Caki2 (cell line): ENCODE measurements around the gene RAB9B. TPM values are rescaled to one million over a fixed set of nuclear protein-coding genes. Genes with fewer than 3 reads are reported as not detected.
"Not testable (repeated sequence)": the region's sequence is repeated elsewhere in the genome, so short reads cannot be mapped to it uniquely, and the experiment has no call there.

Experiments used
- DNase-seq: peaks from one replicate; pipeline ENCODE4 v3.0.0-alpha.2; 2015; ENCODE audit warnings: low read depth
- in situ Hi-C: cut with HindIII; loops from 2 replicates; pipeline ENCODE4 v1.10.0; 2016; ENCODE audit warnings: low sequenced_read_pairs, low pct_unique_long_range_greater_than_20kb, mixed read lengths
- total RNA-seq: library from RNA; depleted of rRNA; stranded (reverse); fragments of >200 nt; shearing (Covaris generic); gene quantifications from 2 replicates; pipeline ENCODE4 v1.2.3, GENCODE V29; 2014; ENCODE audit warnings: low replicate concordance

RAB9B gene
- total RNA-seq, 1 experiment from 2014 or later, result 2.7 TPM

- no peak for DNase-seq
- in situ Hi-C loops, result no loop called here
Measured at GRCh38 chrX:103818842-103819619, 13.0 kb downstream of the RAB9B start.

GRCh38 chrX:103817502-103817901 is 14.6 kb downstream of the RAB9B start:
- in situ Hi-C loops, result no loop called here
- DNase-seq, result no peak

GRCh38 chrX:103817101-103817500 is 15.0 kb downstream of the RAB9B start:
- in situ Hi-C loops, DNase-seq: not testable (repeated sequence)

GRCh38 chrX:103811858-103812257 is 20.2 kb downstream of the RAB9B start:
- no peak for DNase-seq
- in situ Hi-C loops, result no loop called here

GRCh38 chrX:103806862-103807474 is 25.1 kb downstream of the RAB9B start:
- in situ Hi-C loops, result no loop called here

GRCh38 chrX:103805860-103806259 is 26.2 kb downstream of the RAB9B start:
- DNase-seq, result no peak
- in situ Hi-C loops, result no loop called here

More at GRCh38 chrX:103806862-103807474, 25.1 kb downstream of the RAB9B start:
- no peak for DNase-seq

GRCh38 chrX:103800318-103800717 is 31.7 kb downstream of the RAB9B start:
- DNase-seq, result no peak
- in situ Hi-C loops, result no loop called here

GRCh38 chrX:103797691-103798090 is 34.4 kb downstream of the RAB9B start:
- in situ Hi-C loops, result no loop called here
- no peak for DNase-seq

GRCh38 chrX:103794119-103794518 is 37.9 kb downstream of the RAB9B start:
- in situ Hi-C loops, result no loop called here
- DNase-seq, result no peak

GRCh38 chrX:103793545-103793940 is 38.5 kb downstream of the RAB9B start:
- DNase-seq, result no peak
- in situ Hi-C loops, result no loop called here

GRCh38 chrX:103792916-103793544 is 39.0 kb downstream of the RAB9B start:
- in situ Hi-C loops, result no loop called here
- no peak for DNase-seq

GRCh38 chrX:103791826-103792485 is 40.1 kb downstream of the RAB9B start:
- in situ Hi-C loops, result no loop called here
- DNase-seq, result no peak

GRCh38 chrX:103791228-103791627 is 40.8 kb downstream of the RAB9B start:
- in situ Hi-C loops, result no loop called here
- no peak for DNase-seq

GRCh38 chrX:103789004-103789403 is 43.1 kb downstream of the RAB9B start:
- no peak for DNase-seq
- in situ Hi-C loops, result no loop called here

- in situ Hi-C loops, result no loop called here
- no peak for DNase-seq
Measured at GRCh38 chrX:103783971-103784370, 48.1 kb downstream of the RAB9B start.

GRCh38 chrX:103783196-103783595 is 48.9 kb downstream of the RAB9B start:
- in situ Hi-C loops, result no loop called here
- no peak for DNase-seq

- in situ Hi-C loops, result no loop called here
- no peak for DNase-seq
Measured at GRCh38 chrX:103782640-103783039, 49.4 kb downstream of the RAB9B start.

- in situ Hi-C loops, result no loop called here
- no peak for DNase-seq
Measured at GRCh38 chrX:103781706-103782105, 50.4 kb downstream of the RAB9B start.

GRCh38 chrX:103781062-103781402 is 51.0 kb downstream of the RAB9B start:
- DNase-seq, result no peak
- in situ Hi-C loops, result no loop called here
